HAP-1 (cell line): ENCODE results near the gene POLL.
A peak's percentile ranks its signal among the peaks of the same experiment; 100 is the strongest.

Experiments
- DNase-seq, 2 experiments: peaks; one replicate each; pipeline ENCODE4 v3.0.0-alpha.2; 2016 to 2020; ENCODE audit warnings: low spot score in 2 of 2
- H3K27me3 ChIP-seq: fragments of 250-450 bp; sonication (Bioruptor Pico); 2 replicates; pipeline ENCODE4 v1.5.1; 2020; ENCODE audit warnings: low read depth, mild to moderate bottlenecking, moderate library complexity
- H3K36me3 ChIP-seq: fragments of 250-450 bp; sonication (Bioruptor Pico); replicated peaks from 2 replicates; pipeline ENCODE4 v1.5.1; 2020; ENCODE audit warnings: mild to moderate bottlenecking
- H3K4me1 ChIP-seq: fragments of 250-450 bp; sonication (Bioruptor Pico); 2 replicates; pipeline ENCODE4 v1.5.1; 2020; ENCODE audit warnings: mild to moderate bottlenecking
- H3K4me3 ChIP-seq: fragments of 250-450 bp; sonication (Bioruptor Pico); 2 replicates; pipeline ENCODE4 v1.5.1; 2020; ENCODE audit warnings: mild to moderate bottlenecking, moderate library complexity
- H3K9me3 ChIP-seq: fragments of 250-450 bp; sonication (Bioruptor Pico); 2 replicates; pipeline ENCODE4 v1.5.1; 2020; ENCODE audit warnings: mild to moderate bottlenecking, moderate library complexity
- in situ Hi-C: fragments of 300-500 bp; cut with MboI; formaldehyde crosslinking; loops from 3 replicates; pipeline ENCODE4 v1.14.3; 2020; ENCODE audit warnings: low sequenced_read_pairs, inconsistent platforms, mixed read lengths

The POLL gene

DNA sequence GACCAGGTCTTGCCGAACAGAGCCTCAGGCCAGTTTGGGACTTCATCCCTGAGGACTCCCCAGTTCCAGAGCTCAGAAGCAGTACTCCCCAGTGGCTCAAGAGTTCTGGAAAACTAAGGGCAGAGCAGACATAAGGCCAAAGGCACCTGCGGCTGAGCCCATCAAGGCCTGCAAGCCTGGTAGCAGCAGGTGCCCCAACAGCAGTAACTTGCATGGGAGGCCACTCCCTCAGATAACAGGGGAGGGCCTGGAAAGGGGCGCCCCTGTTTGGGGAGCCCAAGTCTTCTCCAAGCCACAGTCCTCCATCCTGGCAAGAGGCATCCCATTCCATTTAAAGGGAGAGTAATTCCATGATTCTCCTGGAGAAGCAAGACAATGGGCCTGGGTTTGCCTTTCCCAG, 13.0 kb downstream of the POLL start:
- in situ Hi-C loops: no loop called here
- H3K4me3 ChIP-seq: no peak overlapping the region
- peaks cover 13% of the 10 kb centered on the region for H3K36me3 ChIP-seq
- H3K4me1 ChIP-seq: peaks cover 2% of the 10 kb centered on the region; the same call in 1 of the 2 replicates
- H3K9me3 ChIP-seq: 0 out of 2 replicates have a peak, but pooled peaks cover 2% of the 10 kb centered on the region
- H3K27me3 ChIP-seq: no peaks in the 10 kb centered on the region
- DNase-seq: no peak

DNA sequence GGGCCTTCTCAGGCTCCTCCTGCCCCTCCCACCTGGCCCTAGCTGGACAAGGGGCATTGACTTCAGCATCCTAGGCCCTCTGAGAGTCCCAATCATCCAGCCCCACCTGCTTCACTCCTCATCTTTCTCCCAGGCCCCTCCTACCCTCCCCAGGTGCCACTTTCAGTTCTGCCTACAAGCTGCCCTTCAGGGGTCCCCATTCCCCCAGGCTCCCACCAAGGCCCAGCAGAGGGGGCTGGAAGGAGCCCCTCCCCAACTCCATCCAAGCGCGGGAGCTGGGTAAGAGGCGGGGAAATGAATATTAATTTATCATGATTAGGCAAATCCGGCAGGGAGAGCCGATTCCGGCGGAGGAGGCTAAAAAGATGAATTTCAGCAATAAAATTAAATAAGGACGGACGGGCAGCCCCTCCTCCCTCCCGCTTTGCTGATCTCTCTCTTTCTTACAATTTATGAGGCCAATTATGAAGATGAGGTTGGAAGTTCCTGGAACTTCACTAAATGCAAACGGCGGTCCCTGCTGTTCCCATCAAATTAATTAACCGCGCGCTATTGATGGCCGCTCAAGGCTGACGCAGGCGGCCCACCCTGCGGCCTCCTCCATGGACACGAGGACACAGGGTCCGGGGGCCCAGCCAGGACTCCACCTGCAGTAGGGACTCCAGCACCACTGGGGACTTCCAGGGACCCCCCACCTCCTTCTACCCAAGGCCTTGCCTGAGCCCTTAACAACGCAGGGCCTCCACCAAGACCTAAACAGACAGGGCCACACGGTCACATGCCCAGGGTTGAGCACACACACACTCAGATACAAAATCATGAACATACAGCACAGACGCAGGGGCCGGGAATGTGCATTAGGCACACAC, 13.9 kb downstream of the POLL start:
- Histone ChIP-seq H3K9me3 (0 out of 2 replicates have a peak, but pooled peaks cover 2% of the 10 kb centered on the region), H3K36me3 (peaks cover 4% of the 10 kb centered on the region; the same call in 1 of the 2 replicates), H3K27me3 (no peaks in the 10 kb centered on the region), H3K4me3 (no peak overlapping the region), H3K4me1 (peaks cover 6% of the 10 kb centered on the region)
- no peak for DNase-seq
- in situ Hi-C loops: loop anchor here (5.0 kb wide), 1 partner anchor 362 kb away; no protein-coding TSS in a partner anchor

DNA sequence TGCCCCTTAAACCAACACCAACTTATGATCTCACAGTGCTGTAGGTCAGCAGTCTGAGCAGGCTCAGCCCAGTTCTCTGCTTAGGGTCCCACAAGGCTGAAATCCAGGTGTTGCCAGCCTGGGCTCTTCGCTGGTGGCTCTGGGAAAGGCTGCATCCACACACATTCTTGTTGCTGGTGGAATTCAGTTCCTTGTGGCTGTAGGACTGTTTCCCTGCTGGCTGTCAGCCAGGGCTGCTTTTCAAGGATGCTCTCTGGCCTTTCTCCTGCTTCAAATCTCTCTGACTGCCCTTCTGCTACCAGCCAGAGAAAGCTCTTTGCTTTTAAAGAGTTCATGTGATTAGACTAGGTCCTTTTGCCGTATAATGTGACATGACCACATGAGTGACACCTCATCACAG, 15.3 kb downstream of the POLL start:
- H3K36me3 ChIP-seq: no peaks in the 10 kb centered on the region
- in situ Hi-C loops: loop anchor here (5.0 kb wide), 1 partner anchor 360 kb away; no protein-coding TSS in a partner anchor
- DNase-seq: no peak
- H3K27me3 ChIP-seq: no peaks in the 10 kb centered on the region
- H3K4me3 ChIP-seq: no peak overlapping the region
- 0 out of 2 replicates have a peak, but pooled peaks cover 2% of the 10 kb centered on the region for H3K9me3 ChIP-seq
- peaks cover 6% of the 10 kb centered on the region for H3K4me1 ChIP-seq

DNA sequence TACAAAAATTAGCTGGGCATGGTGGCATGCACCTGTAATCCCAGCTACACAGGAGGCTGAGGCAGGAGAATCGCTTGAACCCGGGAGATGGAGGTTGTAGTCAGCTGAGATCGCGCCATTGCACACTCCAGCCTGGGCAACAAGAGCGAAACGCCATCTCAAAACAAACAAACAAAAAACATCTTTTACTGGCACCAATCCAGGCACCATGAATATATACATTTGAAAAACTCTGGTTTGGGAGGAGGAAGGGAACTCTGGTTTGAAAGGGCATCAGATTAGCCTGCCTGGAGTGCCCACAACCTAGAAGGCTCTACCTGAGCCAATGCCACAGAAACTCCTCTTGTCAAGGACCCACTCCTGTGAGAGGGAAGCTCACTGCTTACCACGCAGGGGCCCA, 15.9 kb downstream of the POLL start:
- H3K4me1 ChIP-seq: peaks cover 6% of the 10 kb centered on the region
- 0 out of 2 replicates have a peak, but pooled peaks cover 2% of the 10 kb centered on the region for H3K9me3 ChIP-seq
- in situ Hi-C loops: loop anchor here (5.0 kb wide), 1 partner anchor 360 kb away; no protein-coding TSS in a partner anchor
- no peak for DNase-seq
- H3K27me3 ChIP-seq: no peaks in the 10 kb centered on the region
- H3K36me3 ChIP-seq: no peaks in the 10 kb centered on the region
- no peak overlapping the region for H3K4me3 ChIP-seq

DNA sequence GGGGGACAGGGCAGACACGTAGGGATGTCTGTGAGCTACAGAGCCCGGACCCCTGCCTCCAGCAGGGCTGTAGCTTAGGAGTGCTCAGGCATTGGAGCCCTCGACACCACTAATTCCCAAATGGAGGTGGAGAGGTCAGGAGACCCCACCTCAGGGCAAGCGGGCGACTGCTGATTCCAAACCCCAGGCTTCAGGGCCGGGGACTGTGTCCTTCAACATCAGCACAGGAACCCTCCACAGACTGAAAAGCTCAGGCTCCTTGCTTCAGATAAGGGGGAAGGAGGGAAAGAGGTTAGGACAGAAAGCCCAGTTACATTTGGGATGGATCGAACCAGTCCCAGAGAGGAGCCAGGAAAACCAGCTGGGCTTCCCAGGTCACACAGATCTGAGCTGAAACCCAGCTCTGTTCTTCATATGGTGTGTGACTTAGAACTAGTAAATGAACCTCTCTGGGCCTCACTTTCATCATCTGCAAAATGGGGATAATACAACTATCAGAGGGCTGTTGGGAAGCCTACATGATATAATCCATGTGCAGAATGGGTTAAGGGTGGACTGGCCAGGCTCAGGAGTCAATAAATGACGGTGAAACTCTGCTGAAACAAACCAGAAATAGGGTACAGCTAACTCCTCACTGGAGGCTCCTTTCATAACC, 16.7 kb downstream of the POLL start:
- in situ Hi-C loops: loop anchor here (5.0 kb wide), 1 partner anchor 359 kb away; no protein-coding TSS in a partner anchor
- DNase-seq: no peak
- Histone ChIP-seq H3K36me3 (no peaks in the 10 kb centered on the region), H3K27me3 (no peaks in the 10 kb centered on the region), H3K4me1 (peaks cover 6% of the 10 kb centered on the region), H3K9me3 (0 out of 2 replicates have a peak, but pooled peaks cover 2% of the 10 kb centered on the region), H3K4me3 (no peak overlapping the region)

DNA sequence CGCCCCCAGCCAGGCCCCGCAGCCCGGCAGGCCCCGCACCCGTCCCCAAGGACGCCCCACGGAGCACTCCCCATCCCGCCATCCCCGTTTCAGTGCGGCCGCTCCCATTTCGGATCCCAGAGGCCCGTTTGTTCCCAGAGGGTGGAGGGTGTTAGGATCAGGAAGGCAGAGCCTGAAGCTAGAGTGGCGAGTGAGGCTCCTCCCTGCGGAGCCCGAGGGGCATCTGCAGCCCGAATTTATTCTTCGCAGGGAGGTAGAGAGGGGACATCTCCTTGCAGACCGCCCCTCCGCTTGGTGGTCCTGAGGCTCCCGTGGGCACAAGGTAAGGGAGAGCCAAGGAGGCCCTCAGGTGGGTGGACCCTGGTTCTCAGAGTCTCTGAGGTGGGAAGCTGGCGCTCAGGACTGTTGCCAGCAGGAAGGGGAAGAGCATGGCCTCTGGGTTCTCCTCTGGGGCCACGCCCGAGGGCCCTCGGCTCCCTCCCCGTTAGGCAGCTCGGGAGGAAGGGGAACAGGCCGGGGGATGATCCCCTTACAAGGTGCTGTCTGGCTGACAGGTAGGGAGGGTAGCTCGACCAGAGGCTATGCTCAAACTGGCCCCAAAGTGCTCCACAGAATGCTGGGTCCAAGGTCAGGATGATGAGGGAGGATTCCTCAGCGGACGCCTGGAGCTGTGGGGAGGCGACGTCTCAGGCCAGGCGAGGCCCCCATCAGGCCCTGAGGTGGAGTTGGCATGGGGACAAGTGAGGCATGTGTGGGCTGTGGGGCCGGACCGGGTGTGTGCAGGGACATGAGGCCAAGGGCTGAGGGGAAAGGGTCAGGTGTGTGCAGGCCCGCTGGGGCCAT, 17.4 kb downstream of the POLL start:
- Histone ChIP-seq H3K36me3 (no peaks in the 10 kb centered on the region), H3K4me1 (peaks cover 6% of the 10 kb centered on the region), H3K27me3 (no peaks in the 10 kb centered on the region), H3K4me3 (peak overlapping the region; percentile 73), H3K9me3 (0 out of 2 replicates have a peak, but pooled peaks cover 2% of the 10 kb centered on the region)
- in situ Hi-C loops: loop anchor here (5.0 kb wide), 1 partner anchor 358 kb away; no protein-coding TSS in a partner anchor
- no peak for DNase-seq

DNA sequence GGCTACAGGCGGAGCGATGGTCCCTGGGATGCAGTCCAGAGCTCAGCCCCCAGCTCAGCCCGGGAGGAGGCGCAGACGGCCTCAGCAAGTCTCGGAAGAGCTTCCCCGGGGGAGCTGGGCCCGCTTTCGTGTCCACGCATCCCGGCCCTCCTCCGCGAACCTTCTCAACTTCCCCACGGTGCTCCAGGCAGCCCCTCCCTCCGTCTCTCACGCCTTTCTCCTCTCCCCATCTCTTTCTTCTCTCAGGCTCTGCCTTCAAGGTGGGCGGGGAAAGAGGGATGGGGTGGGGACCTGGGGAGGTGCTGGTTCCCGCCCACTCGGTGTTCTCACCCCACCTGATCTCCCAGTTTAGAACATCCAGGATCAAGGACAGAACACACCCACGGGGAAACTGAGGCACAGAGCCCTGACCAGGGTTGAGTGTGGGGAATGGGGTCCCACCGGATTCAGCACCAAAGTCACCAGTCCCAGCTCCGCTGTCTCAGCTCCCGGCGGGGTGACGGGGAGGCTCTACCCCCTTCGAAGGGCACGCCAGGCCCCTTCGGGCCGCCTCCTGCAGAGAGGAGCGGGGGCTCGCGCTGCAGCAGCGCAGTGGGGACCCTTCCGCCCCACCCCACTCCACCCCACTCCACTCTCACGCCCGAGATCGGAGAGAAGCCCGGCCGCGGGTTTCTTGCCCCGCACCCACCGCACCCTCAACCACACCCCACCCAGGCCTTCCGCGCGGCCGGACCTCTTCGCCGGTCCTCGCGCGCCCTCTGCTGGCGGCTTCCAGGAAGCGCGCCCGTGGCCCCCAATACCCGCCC, 18.2 kb downstream of the POLL start:
- Histone ChIP-seq H3K27me3 (no peaks in the 10 kb centered on the region), H3K36me3 (no peaks in the 10 kb centered on the region), H3K9me3 (0 out of 2 replicates have a peak, but pooled peaks cover 2% of the 10 kb centered on the region), H3K4me3 (peak overlapping the region; percentile 73), H3K4me1 (peaks cover 6% of the 10 kb centered on the region)
- in situ Hi-C loops: loop anchor here (5.0 to 10.0 kb wide), 2 partner anchors 275 to 358 kb away; no protein-coding TSS in a partner anchor
- DNase-seq: peak; percentile 85 to 92

DNA sequence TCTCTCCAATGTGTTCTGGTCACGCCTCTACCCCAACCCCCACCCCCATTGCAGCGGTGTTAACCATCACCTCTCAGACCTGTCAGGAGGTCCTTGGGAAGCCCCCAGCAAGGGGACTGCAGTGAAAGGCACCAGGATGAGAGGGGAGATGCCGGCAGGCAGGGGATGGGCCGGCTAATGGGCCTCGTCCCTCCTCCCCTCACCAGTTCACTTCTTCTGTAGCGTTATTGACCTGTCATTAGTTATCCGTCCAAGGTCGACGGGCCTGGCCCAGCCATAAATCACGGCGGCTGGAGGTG, 18.8 kb downstream of the POLL start:
- Histone ChIP-seq H3K36me3 (no peaks in the 10 kb centered on the region), H3K4me3 (peak overlapping the region; percentile 73), H3K27me3 (no peaks in the 10 kb centered on the region), H3K4me1 (peaks cover 6% of the 10 kb centered on the region), H3K9me3 (0 out of 2 replicates have a peak, but pooled peaks cover 2% of the 10 kb centered on the region)
- DNase-seq: no peak
- in situ Hi-C loops: loop anchor here (10.0 kb wide), 1 partner anchor 274 kb away; no protein-coding TSS in a partner anchor

DNA sequence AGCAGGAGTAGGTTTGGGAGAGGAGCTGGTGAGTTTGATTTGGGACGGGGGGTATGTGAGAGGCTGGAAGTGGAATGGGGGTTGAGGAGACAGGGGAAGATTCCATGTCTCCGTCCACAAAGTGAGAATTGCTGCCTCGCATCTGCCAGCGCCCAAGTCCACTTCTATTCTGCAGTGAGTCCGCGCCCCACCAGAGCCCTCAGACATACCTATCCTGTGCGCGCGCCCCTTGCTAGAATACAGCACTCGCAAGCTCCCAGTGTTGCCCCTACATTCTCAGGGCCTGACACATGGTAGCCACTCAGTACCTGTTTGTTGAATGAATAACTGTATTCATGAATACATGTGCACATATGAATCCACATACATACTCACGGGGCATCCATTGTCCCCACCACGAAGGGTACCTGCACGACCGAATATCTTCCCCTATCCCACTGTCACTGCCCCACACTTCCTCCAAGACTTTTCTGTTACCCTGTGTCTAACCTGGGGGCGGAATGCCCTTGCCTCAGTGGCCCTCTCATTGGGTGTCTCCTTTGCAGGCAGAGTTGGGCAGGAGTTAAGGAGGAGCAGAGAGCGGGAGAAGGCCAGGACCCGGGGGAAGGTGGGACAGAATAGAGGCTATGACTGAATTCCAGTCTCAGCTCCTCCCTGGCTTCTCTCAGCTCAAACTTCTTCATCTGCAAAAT, 19.9 kb downstream of the POLL start:
- in situ Hi-C loops: loop anchor here (10.0 kb wide), 1 partner anchor 273 kb away; no protein-coding TSS in a partner anchor
- Histone ChIP-seq H3K9me3 (0 out of 2 replicates have a peak, but pooled peaks cover 2% of the 10 kb centered on the region), H3K36me3 (no peaks in the 10 kb centered on the region), H3K27me3 (no peaks in the 10 kb centered on the region), H3K4me1 (peaks cover 6% of the 10 kb centered on the region), H3K4me3 (no peak overlapping the region)
- DNase-seq: no peak

DNA sequence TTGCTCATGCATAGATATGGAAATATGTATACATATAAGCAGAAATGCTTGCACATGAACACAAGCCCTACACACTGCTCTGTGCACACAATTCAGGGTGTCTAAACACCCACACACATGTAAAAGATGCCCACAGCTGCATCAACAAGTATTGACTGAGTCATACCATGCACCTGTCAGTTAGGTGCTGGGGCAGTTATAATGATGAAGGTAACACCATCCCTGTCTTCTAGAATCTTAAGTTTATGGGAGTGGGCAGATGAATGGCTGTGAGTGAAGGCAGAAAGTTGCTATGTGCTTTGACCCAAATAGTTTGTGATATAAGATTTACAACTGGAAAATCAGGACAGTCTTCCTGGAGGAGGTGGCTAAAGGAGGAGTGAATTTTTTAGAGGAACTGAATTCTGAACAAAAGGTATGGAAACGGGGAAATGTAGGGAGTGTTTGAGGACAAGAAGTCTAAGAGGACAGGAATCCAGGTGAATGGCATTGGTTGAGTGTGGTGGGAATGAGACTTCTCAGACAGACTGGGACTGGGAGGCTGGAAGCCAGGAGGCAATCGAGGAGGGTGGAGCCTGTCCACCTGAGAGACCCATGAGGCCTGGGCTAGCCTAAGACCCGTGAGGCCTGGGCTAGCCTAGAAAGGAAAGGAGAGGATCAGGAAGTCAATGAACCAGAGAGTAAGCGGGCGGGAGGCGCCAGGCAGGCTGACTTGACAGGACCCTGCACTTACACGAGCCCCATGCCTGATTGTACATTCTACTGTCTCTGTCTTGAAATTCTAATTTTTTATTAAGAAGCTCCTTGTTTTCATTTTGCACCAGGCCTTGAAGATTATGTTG, 20.7 kb downstream of the POLL start:
- H3K4me3 ChIP-seq: no peak overlapping the region
- in situ Hi-C loops: loop anchor here (10.0 kb wide), 1 partner anchor 273 kb away; no protein-coding TSS in a partner anchor
- no peak for DNase-seq
- no peaks in the 10 kb centered on the region for H3K27me3 ChIP-seq
- no peaks in the 10 kb centered on the region for H3K36me3 ChIP-seq
- peaks cover 6% of the 10 kb centered on the region for H3K4me1 ChIP-seq
- no peaks in the 10 kb centered on the region for H3K9me3 ChIP-seq

DNA sequence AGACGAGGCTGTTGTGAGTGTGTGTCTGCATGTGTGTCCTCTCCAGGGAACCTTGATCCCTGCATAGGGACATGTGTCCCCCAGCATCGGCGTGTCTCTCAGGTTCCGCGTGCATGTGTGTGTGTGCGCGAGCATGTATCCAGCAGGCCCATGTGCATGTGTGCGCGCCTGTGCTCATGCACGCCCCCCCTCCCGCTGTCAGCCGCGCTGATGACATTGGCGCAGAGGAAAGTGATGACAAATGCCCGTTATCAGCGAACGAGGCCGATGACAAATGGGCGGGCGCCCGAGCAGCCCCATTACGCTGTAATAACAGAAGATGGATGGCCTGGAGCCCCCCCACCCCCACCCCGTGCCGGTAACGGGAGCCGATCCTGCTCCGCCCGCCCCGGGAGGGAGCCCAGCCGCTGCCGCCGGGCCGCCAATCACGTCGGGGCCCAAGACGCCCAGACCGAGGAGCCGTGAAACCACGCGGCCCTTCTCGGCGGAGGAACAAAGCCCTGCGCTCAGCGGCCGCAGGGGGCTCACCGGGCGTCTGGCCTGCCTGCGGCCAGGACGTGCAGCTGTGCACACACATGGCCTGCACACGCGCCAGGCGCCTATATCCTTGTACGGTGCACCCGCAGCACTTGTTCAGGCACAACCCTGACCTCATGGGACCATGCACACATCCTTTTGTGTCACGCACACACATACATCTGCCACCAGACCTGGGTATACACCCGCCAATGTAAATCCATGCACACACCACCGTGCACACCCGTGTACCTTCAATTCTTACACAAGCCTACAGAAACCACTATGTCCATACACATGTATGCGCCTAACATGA, 21.5 kb downstream of the POLL start:
- in situ Hi-C loops: loop anchor here (10.0 kb wide), 1 partner anchor 272 kb away; no protein-coding TSS in a partner anchor
- H3K9me3 ChIP-seq: no peaks in the 10 kb centered on the region
- no peaks in the 10 kb centered on the region for H3K27me3 ChIP-seq
- H3K4me1 ChIP-seq: peaks cover 6% of the 10 kb centered on the region
- no peak for DNase-seq
- no peak overlapping the region for H3K4me3 ChIP-seq
- H3K36me3 ChIP-seq: no peaks in the 10 kb centered on the region
